GM18907 (cell line): Measurements from ENCODE around the gene SCAI.
"Not testable (repeated sequence)": the region's sequence is repeated elsewhere in the genome, so short reads cannot be mapped to it uniquely, and the experiment has no call there.

Experiments
- ATAC-seq: cut with Tn5 transposase; IDR thresholded peaks from one replicate; pipeline ENCODE4 v1.9.1; 2021; ENCODE audit warnings: mild to moderate bottlenecking, moderate library complexity; ENCODE audit not compliant: unreplicated experiment

SCAI gene

DNA sequence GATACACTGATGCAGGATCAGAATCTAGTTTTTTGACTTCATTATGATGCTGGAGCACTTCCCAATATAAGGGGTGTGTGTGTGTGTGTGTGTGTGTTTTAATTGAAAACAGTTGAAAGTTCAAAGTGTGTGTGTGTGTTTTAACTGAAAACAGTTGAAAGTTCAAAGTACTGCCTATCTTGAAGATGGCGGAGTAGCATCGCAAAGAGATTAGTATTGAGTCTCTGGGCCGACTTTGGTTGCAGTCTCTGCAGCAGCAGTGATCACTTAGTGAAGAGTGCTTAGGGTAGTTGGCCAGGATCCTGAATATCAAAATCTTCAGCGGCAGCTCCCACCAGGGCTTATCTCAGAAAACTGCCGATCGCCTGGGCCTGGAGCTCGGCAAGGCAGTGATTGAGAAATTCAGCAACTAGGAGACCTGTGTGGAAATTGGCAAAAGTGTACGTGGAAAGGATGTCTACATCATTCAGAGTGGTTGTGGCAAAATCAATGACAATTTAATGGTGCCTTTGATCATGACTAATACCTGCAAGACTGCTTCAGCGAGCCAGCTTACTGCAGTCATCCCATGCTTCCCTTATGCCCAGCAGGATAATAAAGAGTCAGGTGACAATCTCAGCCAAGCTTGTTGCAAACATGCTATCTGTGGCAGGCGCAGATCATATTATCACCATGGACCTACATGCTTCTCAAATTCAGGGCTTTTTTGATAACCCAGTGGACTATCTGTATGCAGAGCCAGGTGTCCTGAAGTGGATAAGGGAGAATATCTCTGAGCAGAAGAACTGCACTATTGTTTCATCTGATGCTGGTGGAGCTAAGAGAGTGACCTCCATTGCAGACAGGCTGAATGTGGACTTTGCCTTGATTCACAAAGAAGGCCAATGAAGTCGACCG, 7.3 kb upstream of the SCAI start:
- ATAC-seq = no peak

DNA sequence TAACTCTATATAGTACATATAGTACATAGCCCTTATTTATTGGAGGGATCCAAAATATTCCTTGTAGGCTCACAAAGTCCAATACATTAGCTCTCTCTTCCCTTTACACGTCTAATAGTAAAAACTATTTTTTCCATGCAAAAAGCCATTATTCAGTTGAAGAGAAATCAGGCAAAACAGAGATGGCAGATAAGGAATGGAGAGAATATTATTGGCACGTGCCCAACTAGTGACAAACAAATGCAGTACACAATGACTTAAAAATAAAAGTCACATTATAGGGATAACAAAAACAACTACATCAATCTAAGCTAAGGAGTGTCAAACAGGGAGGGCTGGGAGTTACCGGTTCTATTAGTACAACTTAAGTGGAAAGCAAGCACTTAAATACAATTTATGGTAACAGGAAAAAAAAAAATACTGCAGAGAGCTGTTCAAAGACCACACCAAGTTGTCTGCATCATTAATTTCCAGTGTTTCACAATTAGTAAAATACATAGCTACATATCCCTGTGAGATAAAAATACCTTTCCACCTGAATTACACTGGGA, 4.1 kb upstream of the SCAI start:
- ATAC-seq = no peak

DNA sequence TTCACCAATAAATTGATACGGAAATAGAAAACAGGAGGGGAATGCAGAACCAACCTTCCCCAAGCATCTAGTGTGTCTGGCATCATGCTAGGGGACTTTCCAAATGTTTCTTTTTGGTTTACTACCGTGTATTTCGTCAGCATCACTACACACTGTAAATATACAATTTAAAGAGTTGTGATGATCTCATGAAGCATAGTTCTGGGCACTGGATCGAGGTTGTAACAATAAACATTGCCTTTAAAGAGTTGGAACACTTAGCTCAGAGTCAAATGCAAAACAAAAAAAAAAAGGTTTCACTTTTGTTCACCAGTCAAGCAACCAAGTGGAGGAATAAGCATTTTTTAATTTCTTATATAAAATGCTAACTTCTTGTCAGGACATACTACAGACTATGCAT, 2.9 kb upstream of the SCAI start:
- ATAC-seq = no peak

DNA sequence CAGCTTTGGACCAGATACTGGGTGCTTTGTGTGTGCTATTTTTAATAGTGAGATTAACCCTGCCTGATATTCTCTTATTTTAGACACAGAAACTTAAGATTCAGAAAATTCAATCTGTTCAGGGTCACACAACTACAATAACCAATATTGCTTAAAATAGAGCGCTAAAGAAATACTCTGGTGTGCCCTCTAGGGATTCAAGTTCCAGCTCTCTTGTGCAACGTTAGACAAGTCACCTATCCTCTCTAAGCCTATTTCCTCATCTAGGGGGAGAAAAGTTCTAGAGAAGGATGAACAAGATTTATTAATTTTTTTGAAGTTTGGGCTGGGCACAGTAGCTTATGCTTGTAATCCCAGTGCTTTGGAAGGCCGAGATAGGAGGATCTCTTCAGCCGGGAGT, 2.1 kb upstream of the SCAI start:
- no peak for ATAC-seq

DNA sequence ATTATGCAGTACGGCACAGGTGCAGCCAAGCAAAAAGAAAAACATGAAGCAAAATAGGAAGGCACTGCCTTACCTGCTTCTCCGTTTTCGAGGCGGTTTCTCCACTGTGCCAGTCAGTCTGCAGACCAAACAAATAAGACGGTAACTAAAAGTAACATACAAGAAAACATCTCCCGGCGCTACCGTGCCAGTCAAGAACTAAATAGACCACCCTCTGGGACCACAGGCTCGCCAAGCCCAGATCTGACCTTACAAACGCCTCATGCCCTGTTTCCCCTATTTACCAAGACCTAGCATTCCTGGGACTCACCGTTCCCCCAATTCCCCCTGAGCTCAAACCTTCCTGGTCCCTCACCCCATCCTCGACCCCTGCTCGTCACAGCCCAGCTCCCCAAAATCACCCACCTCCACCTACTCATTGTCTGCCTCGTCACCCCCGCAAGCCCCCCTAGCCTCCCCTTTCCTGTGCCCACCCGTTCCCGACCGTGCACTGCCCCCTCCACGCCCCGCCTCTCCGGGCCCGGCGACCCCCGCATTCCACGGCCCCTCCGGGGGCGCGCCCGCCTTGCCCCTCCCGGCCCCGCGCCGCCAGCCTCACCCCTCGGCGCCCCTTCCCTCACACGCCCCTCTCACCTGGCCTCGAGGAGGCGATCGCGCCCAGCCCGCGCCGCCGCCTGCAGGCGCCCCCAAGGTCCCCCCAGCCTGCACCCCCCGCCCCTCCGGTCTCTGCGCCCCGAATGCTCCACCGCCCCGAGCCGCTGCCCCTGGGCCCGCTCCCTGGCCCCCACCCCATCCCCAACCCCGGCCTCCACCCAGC, 560 bp downstream of the SCAI start:
- peak; percentile 35 for ATAC-seq

DNA sequence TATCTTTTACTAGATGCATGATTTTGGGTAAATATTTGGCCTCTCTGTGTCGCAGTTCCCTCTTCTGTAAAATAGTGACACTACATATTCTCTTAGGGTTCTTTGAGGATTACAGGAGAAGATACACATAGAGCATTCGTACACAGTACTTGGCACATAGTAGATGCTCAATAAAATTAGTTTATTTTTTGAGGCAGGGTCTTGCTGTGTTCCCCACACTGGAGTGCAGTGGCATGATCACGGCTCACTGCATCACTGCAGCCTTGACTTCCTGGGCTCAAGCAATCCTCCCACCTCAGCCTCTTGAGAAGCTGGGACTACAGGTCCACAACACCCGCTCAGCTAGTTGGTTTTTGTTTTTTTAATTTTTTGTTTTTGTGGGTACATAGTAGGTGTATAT, 1.6 kb downstream of the SCAI start:
- ATAC-seq = no peak

DNA sequence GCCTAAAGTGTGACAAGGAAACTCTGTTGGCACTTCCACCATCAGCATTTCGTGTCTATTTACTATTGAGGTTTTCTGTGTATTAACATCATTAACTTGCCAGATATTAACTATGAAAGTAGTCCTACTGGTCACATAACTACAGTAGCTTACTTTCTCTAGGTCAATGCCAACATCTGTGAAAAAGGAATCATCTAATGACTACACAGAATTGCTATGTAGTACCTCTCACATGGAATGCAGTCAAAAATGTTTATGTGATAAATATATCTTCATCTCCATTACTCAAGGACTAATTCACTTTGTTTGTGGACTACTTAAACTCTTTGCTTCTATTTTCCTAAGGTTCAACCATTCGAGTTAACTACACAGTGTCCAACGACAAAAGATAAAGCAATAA, 2.1 kb downstream of the SCAI start:
- no peak for ATAC-seq

DNA sequence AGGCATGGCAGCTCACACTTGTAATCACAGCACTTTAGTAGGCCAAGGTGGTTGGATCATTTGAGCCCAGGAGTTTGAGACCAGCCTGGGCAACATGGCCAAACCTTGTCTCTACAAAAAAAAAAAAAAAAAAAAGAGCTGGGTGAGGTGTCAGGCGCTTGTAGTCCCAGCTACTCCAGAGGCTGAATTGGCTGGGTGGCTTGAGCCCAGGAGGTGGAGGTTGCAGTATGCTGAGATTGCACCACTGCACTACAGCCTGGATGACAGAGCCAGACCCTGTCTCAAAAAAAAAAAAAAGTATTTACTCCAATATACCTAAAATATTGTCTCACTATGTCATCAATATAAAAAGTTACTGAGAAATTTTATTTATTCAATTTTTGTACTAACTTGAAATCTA, 2.8 kb downstream of the SCAI start:
- ATAC-seq = no peak

DNA sequence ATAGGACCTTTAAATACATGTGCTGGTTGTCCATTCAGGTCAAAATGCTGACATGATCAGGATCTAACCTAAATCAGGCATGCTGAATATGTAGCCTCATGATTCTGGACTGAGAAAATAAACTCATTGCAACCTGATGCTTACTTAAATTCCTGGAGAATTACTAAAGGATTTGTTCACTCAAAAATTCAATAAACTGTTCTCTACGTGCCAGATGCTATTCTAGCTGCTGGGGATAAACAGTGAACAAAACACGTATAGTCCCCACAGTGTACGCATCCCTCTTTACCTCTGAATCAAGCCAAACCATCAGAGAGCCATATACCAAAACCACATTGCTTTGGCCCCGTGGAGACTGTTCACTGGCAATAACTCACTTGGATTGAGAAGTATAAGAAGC, 6.1 kb downstream of the SCAI start:
- ATAC-seq = no peak

DNA sequence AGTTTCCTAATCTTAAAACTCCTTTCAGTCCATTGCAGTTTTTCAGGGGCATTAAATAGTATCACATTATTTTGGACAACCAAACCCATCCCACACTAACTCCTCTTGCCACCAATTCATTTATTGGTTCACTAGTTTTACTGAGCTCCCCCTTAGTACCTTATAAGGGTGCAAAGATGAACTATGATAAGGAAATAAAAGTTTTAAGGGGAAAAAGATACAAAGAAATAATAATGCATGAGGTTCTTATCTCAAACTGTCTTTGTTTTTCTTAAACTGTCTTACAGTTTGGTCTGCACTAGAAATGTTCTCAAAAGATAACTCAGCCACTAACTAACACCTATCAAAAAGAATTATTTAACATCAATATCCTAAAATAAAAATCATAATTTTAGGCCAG, 8.4 kb downstream of the SCAI start:
- ATAC-seq = no peak

DNA sequence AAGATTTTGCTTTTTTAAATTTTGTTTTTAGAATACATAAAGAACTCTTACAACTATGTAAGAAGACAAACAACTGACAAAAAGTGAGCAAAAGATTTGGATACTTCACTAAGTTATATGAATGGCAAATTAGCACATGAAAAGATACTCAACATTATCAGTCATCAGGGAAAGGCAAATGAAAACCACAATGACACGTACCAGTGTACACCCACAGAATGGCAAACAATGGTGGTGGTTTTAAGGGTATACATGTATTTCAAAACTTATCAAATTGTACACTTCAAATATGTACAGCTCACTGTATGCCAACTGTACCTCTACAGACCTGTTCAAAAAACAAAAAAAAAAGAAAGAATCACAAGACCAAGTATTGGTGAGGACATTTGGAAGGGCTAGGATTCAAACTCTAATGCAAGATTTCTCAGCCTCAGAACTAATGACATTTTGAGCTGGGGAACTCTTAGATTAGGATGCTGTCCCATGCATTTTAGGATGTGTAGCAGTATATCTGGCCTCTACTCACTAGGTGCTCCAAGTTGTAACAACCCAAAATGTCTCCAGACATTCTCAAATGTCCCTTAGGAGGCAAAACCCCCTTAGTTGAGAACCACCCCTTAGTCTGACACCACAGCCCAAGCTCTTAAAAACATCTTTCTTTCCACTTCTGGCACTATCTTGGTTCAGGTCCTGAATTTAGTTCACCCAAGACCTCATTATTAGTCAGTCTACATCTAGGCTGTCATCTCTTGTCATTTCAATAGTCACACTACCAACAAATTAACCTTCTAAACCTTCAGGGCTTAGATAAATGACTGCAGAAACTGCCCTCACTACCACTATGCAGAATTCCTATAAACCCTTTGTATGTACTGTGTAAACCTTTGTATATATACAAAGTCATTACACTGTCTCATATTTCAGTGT, 9.7 kb downstream of the SCAI start:
- ATAC-seq = no peak

DNA sequence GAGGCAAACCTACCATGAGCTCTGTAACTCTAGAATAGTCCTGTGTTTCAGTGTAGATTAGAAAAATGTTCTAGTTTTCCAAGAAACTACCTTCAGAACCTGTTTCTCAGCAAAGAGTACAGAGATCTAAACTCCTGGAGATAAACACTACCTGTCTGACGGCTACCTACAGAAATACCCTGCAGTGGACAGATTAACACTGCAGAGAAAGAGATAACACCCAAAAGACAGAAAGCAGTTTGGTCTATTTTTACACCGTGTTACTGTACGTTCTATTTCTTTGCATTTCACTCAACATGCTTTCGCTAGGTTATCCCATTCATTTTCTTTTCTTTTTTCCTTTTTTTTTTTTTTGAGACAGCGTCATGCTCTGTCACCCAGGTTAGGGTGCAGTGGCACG, 11.6 kb downstream of the SCAI start:
- no peak for ATAC-seq

DNA sequence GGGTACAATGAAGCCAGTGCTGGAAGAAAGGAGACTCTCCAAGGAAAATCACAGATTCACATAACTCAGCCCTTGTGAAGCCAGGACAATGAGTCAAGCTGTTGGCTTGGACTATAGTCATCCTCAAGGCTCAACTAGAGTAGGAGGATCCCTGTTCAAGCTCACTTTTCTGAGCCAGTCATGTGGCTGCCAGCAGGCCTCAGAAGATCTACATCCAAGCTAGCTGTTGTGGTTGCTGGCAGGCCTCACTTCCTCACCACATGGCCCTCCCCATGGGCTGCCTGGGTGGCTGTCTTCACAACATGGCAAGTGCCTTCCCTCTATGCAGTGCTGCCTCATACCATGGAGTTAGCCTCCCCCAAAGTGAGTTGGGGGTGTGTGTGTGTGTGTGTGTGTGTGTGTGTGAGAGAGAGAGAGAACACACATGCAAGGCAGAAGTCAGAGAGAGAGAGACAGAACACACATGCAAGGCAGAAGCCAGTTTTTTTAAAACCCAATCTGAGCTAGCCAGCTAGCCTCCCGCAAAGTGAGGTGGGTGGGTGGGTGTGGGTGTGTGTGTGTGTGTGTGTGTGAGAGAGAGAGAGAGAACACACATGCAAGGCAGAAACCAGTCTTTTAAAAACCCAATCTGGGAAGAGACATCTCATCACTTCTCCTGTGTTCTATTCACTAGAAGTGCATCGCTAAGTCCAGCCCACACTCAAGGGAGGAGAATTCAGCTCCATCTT, 17.1 kb downstream of the SCAI start:
- ATAC-seq = peak; percentile 92

DNA sequence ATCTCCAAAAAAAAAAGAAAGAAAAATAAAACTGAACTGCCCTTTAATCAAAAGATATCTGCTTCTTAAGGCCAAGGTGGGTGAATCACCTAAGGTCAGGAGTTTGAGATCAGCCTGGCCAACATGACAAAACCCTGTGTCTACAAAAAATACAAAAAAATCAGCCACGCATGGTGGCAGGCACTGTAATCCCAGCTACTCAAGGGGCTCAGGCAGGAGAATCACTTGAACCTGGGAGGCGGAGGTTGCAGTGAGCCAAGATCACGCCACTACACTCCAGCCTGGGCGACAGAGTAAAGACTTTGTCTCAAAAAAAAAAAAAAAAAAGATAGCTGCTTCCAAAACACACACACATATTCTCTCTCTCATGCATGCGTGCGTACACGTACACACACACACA, 17.8 kb downstream of the SCAI start:
- ATAC-seq = no peak

DNA sequence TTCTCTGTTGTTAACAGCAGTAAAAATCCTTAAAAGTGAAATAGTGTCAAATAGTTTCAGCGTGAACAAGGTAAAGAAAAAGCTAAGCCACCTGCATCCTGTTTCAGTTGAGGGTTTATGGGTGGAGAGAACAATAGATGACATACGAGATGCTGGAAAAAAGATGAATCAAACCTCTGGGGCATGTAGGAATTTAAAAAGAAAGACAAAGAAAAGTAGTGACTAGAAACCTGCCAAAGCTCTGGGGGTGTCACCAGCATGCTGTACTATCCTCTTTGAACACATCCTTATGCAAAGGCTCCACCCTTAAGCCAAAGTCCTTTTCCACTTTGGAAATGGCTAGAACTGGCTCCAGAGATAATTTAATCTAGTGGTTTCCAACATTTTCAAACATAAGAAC, 22.2 kb downstream of the SCAI start:
- no peak for ATAC-seq

DNA sequence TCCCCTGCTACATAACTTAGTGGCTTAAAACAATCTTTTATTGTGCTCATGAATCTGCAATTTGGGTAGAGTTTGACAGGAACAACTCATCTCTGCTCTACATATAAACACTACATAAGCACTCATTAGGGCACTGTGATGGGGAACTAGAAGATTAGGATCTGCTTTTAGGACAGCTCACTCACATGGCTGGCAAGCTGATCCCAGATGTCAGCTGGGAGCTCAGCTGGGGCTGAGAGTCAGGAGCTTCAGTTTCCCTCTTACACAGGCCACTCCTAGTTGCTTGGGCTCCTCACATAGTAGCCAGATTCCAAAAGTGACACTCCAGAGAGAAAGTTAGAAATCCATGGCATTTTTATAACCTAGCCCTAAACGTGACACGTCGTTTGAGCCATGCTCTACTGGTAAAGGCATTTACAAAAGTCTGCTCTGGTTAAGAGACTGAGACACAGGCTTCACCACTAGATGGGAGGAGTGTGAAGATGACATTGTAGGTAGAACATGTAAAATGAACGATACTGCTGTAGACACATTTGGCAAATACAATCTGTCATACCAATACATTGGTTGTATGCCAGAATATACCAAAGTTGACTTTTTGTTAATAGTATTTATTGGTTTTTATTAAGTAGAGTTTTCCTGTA, 23.6 kb downstream of the SCAI start:
- ATAC-seq = no peak

DNA sequence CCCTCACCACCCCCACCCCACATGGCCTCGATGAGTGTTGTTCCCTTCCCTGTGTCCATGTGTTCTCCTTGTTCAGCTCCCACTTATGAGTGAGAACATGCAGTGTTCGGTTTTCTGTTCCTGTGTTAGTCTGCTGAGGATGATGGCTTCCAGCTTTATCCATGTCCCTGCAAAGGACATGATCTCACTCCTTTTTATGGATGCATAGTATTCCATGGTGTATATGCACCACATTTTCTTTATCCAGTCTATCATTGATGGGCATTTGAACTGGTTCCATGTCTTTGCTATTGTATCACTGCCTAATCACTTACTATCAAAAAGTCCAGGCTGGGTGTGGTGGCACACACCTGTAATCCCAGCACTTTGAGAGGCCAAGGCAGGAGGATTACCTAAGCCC, 24.6 kb downstream of the SCAI start:
- not testable (repeated sequence) for ATAC-seq

DNA sequence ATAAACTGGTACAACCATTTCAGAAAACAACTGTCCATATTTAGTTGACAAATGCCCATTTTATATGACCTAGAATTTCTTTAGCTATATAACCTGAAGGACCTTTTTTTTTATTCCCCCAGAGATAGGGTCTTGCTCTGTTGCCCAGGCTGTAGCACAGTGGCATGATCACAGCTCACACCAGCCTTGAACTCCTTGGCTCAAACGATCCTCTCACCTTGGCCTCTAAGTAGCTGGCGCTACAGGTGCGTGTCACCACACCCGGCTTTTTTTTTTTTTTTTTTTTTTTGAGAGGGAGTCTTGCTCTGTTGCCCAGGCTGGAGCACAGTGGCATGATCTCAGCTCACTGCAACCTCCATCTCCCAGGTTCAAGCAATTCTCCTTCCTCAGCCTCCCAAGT, 28.8 kb downstream of the SCAI start:
- not testable (repeated sequence) for ATAC-seq

DNA sequence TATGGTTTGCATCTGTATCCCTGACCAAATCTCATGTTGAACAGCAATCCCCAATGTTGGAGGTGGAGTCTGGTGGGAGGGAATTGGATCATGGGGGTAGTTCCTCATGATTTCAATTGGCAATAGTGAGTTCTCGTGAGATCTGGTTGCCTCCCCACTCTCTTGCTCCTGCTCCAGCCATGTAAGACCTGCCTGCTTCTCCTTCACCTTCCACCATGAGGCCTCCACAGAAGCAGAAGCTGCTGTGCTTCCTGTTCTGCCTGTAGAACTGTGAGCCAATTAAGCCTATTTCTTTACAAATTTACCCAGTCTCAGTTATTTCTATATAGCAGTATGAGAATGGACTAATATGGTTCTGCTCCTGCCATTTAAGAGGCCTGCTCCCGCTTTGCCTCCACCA, 32.9 kb downstream of the SCAI start:
- ATAC-seq = no peak

DNA sequence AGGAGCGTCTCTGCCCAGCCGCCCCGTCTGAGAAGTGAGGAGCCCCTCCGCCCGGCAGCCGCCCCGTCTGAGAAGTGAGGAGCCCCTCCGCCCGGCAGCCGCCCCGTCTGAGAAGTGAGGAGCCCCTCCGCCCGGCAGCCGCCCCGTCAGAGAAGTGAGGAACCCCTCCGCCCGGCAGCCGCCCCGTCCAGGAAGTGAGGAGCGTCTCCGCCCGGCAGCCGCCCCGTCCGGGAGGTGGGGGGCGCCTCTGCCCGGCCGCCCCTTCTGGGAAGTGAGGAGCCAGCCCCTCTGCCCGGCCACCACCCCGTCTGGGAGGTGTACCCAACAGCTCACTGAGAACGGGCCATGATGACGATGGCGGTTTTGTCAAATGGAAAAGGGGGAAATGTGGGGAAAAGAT, 34.8 kb downstream of the SCAI start:
- ATAC-seq = not testable (repeated sequence)
